OCI-LY3 (cell line): ENCODE measurements around the gene JMJD8.

Experiments used
- EZH2phosphoT487 ChIP-seq: fragments of 200-600 bp; shearing (Covaris generic); IDR thresholded peaks from 2 replicates; pipeline ENCODE4 v1.6.1; 2018; ENCODE audit warnings: antibody characterized with exemption, mixed run types, low read depth
- TF ChIP-seq, protein P1 (sequence below): fragments of 200-600, 300-600 bp; sonication (generic); IDR thresholded peaks from 2 replicates; pipeline ENCODE4 v1.5.1; 2014; ENCODE audit warnings: antibody characterized with exemption, low read length, low read depth

DNA sequence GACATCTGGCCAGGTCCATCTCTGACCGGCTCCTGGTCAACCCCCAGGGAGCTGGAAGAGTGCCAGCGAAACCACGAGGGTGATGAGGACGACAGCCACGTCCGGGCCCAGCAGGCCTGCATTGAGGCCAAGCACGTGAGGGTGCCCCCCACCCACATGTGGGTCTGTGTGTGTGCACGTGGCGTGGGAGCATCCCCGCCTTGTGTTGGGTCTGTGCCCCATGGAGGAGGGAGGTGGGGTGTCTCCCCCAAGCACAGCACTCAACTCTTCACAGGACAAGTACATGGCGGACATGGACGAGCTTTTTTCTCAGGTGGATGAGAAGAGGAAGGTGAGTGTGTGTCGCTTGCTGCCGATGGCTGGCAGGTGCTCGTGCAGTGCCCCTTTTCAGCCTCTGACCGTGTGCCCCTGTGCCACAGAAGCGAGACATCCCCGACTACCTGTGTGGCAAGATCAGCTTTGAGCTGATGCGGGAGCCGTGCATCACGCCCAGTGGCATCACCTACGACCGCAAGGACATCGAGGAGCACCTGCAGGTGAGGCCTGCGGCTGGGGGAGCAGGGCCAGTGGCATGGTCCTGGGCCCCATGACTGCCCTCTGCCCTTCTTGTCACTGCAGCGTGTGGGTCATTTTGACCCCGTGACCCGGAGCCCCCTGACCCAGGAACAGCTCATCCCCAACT, 2.2 kb downstream of the JMJD8 start:
- TF ChIP-seq, protein P1, sequence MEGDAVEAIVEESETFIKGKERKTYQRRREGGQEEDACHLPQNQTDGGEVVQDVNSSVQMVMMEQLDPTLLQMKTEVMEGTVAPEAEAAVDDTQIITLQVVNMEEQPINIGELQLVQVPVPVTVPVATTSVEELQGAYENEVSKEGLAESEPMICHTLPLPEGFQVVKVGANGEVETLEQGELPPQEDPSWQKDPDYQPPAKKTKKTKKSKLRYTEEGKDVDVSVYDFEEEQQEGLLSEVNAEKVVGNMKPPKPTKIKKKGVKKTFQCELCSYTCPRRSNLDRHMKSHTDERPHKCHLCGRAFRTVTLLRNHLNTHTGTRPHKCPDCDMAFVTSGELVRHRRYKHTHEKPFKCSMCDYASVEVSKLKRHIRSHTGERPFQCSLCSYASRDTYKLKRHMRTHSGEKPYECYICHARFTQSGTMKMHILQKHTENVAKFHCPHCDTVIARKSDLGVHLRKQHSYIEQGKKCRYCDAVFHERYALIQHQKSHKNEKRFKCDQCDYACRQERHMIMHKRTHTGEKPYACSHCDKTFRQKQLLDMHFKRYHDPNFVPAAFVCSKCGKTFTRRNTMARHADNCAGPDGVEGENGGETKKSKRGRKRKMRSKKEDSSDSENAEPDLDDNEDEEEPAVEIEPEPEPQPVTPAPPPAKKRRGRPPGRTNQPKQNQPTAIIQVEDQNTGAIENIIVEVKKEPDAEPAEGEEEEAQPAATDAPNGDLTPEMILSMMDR, result no peak
- TF ChIP-seq EZH2phosphoT487, result no peak
